Cortex of kidney (tissue), 1 donor: Measurements from ENCODE around the gene OR2V1.
"Not testable (repeated sequence)": the region's sequence is repeated elsewhere in the genome, so short reads cannot be mapped to it uniquely, and the experiment has no call there.

Source experiments
- DNase-seq: peaks from one replicate; lab custom pipeline; 2025; lab: John Stamatoyannopoulos, UW

Gene OR2V1

GRCh38 chr5:181101930-181102674, 28.9 kb downstream of the OR2V1 start:
- DNase-seq: not testable (repeated sequence)

- not testable (repeated sequence) for DNase-seq
Observed at GRCh38 chr5:181101030-181101641, 29.8 kb downstream of the OR2V1 start.

GRCh38 chr5:181100121-181100875, 30.7 kb downstream of the OR2V1 start:
- no peak for DNase-seq

- DNase-seq: no peak
Observed at GRCh38 chr5:181099602-181100086, 31.3 kb downstream of the OR2V1 start.

GRCh38 chr5:181098762-181099601, 32.0 kb downstream of the OR2V1 start:
- no peak for DNase-seq

- DNase-seq: not testable (repeated sequence)
Observed at GRCh38 chr5:181097759-181098491, 33.0 kb downstream of the OR2V1 start.

- DNase-seq: not testable (repeated sequence)
Observed at GRCh38 chr5:181097383-181097753, 33.6 kb downstream of the OR2V1 start.

- DNase-seq: not testable (repeated sequence)
Observed at GRCh38 chr5:181096721-181097382, 34.1 kb downstream of the OR2V1 start.

- DNase-seq: not testable (repeated sequence)
Observed at GRCh38 chr5:181095162-181095561, 35.8 kb downstream of the OR2V1 start.

- no peak for DNase-seq
Observed at GRCh38 chr5:181092428-181092827, 38.5 kb downstream of the OR2V1 start.

GRCh38 chr5:181088289-181088688, 42.7 kb downstream of the OR2V1 start:
- DNase-seq: no peak

GRCh38 chr5:181087309-181087708, 43.7 kb downstream of the OR2V1 start:
- no peak for DNase-seq

GRCh38 chr5:181086884-181087205, 44.1 kb downstream of the OR2V1 start:
- DNase-seq: no peak

- no peak for DNase-seq
Observed at GRCh38 chr5:181086026-181086883, 44.7 kb downstream of the OR2V1 start.

- no peak for DNase-seq
Observed at GRCh38 chr5:181084621-181085195, 46.3 kb downstream of the OR2V1 start.

GRCh38 chr5:181081989-181082388, 49.0 kb downstream of the OR2V1 start:
- no peak for DNase-seq

GRCh38 chr5:181076920-181077319, 54.0 kb downstream of the OR2V1 start:
- no peak for DNase-seq
